Tibial nerve (tissue), 4 donors: ENCODE results near the gene ATF5. TPM values are rescaled to one million over a fixed set of nuclear protein-coding genes. Genes with fewer than 3 reads are reported as not detected.

ENCODE experiments used
- DNase-seq, 2 donors: peaks; one replicate each; pipeline ENCODE4 v3.0.0-alpha.2; 2019; ENCODE audit warnings: low spot score in 2 of 2
- H3K27ac ChIP-seq, 4 donors: fragments of 200-600 bp; sonication (generic) in 3 of 4; one replicate each; pipeline ENCODE4 v1.5.1; 2017 to 2019; ENCODE audit warnings: mild to moderate bottlenecking in 1 of 4
- H3K27me3 ChIP-seq, 2 donors: fragments of 200-600 bp; sonication (generic) in 1 of 2; one replicate each; pipeline versions ENCODE4 v1.5.1 to v1.6.0; 2017 to 2019
- H3K36me3 ChIP-seq, 3 donors: fragments of 200-600 bp; sonication (generic); one replicate each; pipeline ENCODE4 v1.5.1; 2018 to 2019
- H3K4me1 ChIP-seq, 4 donors: fragments of 200-600 bp; sonication (generic) in 3 of 4; one replicate each; pipeline ENCODE4 v1.5.1; 2017 to 2019
- H3K4me3 ChIP-seq, 4 donors: fragments of 200-600 bp; sonication (generic) in 3 of 4; one replicate each; pipeline ENCODE4 v1.5.1; 2017 to 2019; ENCODE audit warnings: mild to moderate bottlenecking in 1 of 4, moderate library complexity in 1 of 4
- H3K9me3 ChIP-seq, 4 donors: fragments of 200-600 bp; sonication (generic) in 3 of 4; one replicate each; pipeline ENCODE4 v1.5.1; 2017 to 2019
- CTCF ChIP-seq, 5 experiments: fragments of 200-600 bp in 3 of 5; fragments of 450-650 bp in 2 of 5; sonication (generic) in 3 of 5; IDR thresholded peaks; one replicate each; pipeline ENCODE4 v1.5.1; 2016 to 2019; ENCODE audit warnings: antibody characterized with exemption in 5 of 5, mild to moderate bottlenecking in 3 of 5, moderate library complexity in 2 of 5
- EP300 ChIP-seq, 2 donors: sonication (generic); formaldehyde crosslinking; IDR thresholded peaks; one replicate each; pipeline ENCODE4 v1.6.1; 2017; ENCODE audit warnings: antibody characterized with exemption in 2 of 2, mild to moderate bottlenecking in 1 of 2
- POLR2A ChIP-seq, 2 donors: fragments of 450-650 bp; IDR thresholded peaks; one replicate each; pipeline ENCODE4 v1.6.1; 2017; ENCODE audit warnings: antibody characterized with exemption in 2 of 2, mild to moderate bottlenecking in 2 of 2, moderate library complexity in 2 of 2
- WGBS, 2 donors: methylation state at CpG; one replicate each; pipeline ENCODE4 v1.1.5; 2018; 5-methylcytosine and 5-hydroxymethylcytosine counted together
- total RNA-seq, 4 donors: library from RNA; depleted of rRNA; stranded (reverse); fragments of >200 nt; gene quantifications; one replicate each; pipeline ENCODE4 v1.1.0, GENCODE V29; 2016

The ATF5 gene
- total RNA-seq, 4 donors from 2014 or later, result 12.6 to 19.0 (median 14.8) TPM

- Histone ChIP-seq H3K27ac (no peak overlapping the region), H3K27me3 (no peaks in the 10 kb centered on the region), H3K4me1 (peaks cover 0 to 7% (median 0%) of the 10 kb centered on the region in 4 donors), H3K36me3 (peaks cover 0 to 72% (median 0%) of the 10 kb centered on the region in 3 donors), H3K4me3 (no peak overlapping the region), H3K9me3 (no peaks in the 10 kb centered on the region)
- WGBS, 2 donors, result 80 to 82% methylated on average over 21 of the region's 21 CpGs
- DNase-seq, result no peak
- TF ChIP-seq CTCF (IDR thresholded peaks at IDR 0.05) (no peak), EP300 (IDR thresholded peaks at IDR 0.05) (no peak), POLR2A (IDR thresholded peaks at IDR 0.05) (no peak)
These were observed 11.9 kb upstream of the ATF5 start for GRCh38 chr19:49916839-49917733.

GRCh38 chr19:49918089-49918488 is 10.9 kb upstream of the ATF5 start:
- H3K4me3 ChIP-seq, result no peak overlapping the region
- no peak overlapping the region for H3K27ac ChIP-seq
- H3K36me3 ChIP-seq, result peaks cover 0 to 73% (median 0%) of the 10 kb centered on the region in 3 donors
- DNase-seq, result no peak
- TF ChIP-seq POLR2A (IDR thresholded peaks at IDR 0.05), result no peak
- no peak for TF ChIP-seq CTCF (IDR thresholded peaks at IDR 0.05)
- no peak for TF ChIP-seq EP300 (IDR thresholded peaks at IDR 0.05)
- no peaks in the 10 kb centered on the region for H3K27me3 ChIP-seq
- no peaks in the 10 kb centered on the region for H3K9me3 ChIP-seq
- 95 to 96% methylated on average over 8 of the region's 8 CpGs for WGBS, 2 donors
- peaks cover 0 to 4% (median 0%) of the 10 kb centered on the region in 4 donors for H3K4me1 ChIP-seq

GRCh38 chr19:49920624-49921363 is 8.2 kb upstream of the ATF5 start:
- DNase-seq, result no peak
- WGBS, 2 donors, result 94 to 96% methylated on average over 24 of the region's 24 CpGs
- TF ChIP-seq CTCF (IDR thresholded peaks at IDR 0.05) (no peak), POLR2A (IDR thresholded peaks at IDR 0.05) (no peak), EP300 (IDR thresholded peaks at IDR 0.05) (no peak)
- Histone ChIP-seq H3K4me3 (no peak overlapping the region), H3K36me3 (peaks cover 0 to 73% (median 0%) of the 10 kb centered on the region in 3 donors), H3K9me3 (no peaks in the 10 kb centered on the region), H3K27me3 (no peaks in the 10 kb centered on the region), H3K4me1 (peaks cover 0 to 25% (median 9%) of the 10 kb centered on the region in 4 donors), H3K27ac (no peak overlapping the region)

GRCh38 chr19:49921871-49922795 is 6.9 kb upstream of the ATF5 start:
- peaks cover 0 to 70% (median 0%) of the 10 kb centered on the region in 3 donors for H3K36me3 ChIP-seq
- no peak overlapping the region for H3K4me3 ChIP-seq
- no peaks in the 10 kb centered on the region for H3K9me3 ChIP-seq
- no peak for DNase-seq
- WGBS, 2 donors, result 77 to 92% methylated on average over 13 to 21 of the region's 22 CpGs
- H3K27me3 ChIP-seq, result no peaks in the 10 kb centered on the region
- TF ChIP-seq POLR2A (IDR thresholded peaks at IDR 0.05) (no peak), EP300 (IDR thresholded peaks at IDR 0.05) (no peak), CTCF (IDR thresholded peaks at IDR 0.05) (no peak)
- H3K4me1 ChIP-seq, result peaks cover 0 to 36% (median 10%) of the 10 kb centered on the region in 4 donors
- peak overlapping the region in 1 of 4 donors; percentile 28 for H3K27ac ChIP-seq
